GM21786 (cell line): ENCODE results near the gene PCDH9.

Experiments
- ATAC-seq: cut with Tn5 transposase; IDR thresholded peaks from one replicate; pipeline ENCODE4 v1.9.1; 2021; ENCODE audit not compliant: unreplicated experiment

The PCDH9 gene

GRCh38 chr13:67168384-67168783 lies 61.8 kb downstream of the PCDH9 start:
- ATAC-seq: no peak

DNA sequence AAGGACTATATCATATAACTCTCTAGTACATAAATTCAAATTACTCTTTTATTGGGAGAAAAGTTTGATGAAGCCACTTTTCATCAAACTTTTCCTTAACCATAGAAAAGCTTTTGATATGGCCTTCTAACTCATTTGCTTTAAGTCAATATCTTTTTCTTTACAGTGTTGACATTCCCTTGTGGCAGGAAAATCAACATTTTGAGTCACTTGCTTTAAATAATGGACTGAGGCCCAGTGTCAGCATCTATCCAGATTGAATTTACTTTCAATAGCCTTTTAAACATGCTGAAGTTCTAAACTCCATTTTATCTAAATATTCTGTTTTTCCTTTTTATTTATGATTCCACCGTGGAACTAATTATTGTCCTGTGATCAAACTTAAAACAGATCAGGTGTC lies 62.7 kb downstream of the PCDH9 start:
- ATAC-seq: no peak

- no peak for ATAC-seq
Measured at GRCh38 chr13:67161176-67161575, 69.0 kb downstream of the PCDH9 start.

DNA sequence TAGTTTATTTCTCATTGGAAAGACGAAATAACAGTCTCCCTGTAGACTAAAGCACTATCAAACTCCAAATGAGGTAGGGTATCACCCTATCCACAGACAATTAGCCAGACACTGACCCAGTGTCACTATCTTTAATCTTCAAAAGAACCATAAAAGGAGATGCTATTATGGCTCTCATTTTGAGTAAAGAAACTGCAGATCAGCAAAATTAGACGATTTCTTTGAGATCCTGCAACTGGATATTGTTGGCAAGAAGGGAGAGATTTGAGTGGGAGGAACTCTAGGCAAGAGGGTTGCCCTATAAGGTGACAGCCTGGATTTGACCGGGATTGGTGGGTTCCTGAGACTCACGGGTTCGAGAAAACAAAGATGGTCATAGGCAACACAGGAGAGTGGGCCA lies 71.2 kb downstream of the PCDH9 start:
- ATAC-seq: no peak

- ATAC-seq: no peak
Measured at GRCh38 chr13:67156723-67157060, 73.4 kb downstream of the PCDH9 start.

DNA sequence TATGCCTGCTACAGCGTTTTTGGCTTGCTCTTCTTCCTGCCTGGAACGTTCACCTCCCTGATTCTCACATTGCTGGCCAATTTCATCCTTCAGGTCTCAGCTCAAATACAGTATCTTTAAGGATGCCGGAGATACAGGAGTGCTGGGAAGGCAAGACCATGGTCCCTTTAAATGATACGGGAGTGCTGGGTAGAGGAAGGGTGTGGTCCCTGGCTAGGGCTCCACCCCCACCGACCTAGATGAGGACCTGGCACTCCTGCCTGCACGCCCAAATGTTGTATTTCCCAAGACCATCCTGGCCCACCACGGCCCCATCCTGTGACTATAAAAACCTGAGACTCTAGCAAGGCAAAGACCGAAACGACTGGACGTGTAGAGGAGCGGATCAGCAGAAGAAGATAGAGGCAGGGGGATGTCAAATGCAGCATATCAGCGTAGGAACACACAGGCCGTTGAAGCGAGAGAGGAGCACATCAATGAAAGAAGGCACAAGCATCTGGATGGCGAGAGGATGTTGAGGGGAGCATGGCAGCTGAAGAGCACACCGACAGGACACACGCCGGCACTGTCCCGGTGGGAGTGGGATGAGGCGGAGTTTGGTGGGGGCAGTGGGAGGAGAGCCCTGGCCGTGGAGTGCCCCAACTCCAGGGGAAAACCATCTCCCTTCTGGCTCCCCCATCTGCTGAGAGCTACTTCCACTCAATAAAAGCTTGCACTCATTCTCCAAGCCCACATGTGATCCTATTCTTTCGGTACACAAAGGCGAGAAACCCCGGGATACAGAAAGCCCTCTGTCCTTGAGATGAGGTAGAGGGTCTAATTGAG lies 74.0 kb downstream of the PCDH9 start:
- no peak for ATAC-seq

DNA sequence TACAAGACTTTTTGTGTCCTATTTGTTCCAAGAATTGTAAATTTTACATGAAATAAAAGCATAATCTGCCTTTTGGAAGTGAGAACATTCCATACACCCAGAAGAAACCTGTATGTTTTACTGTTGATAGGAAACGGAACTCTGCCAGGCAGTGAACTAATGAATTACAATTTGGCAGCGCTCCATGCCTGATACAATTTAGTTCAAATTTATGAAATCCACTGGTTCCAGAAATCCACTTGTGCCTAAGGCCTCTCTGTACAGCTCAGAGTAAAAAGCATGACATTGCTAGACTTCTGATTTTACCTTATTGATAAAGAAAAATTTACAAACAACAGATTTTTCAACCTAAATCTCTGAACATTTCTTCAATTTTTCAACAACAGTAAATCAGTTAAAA lies 78.1 kb downstream of the PCDH9 start:
- no peak for ATAC-seq

- ATAC-seq: no peak
Measured at GRCh38 chr13:67151652-67152051, 78.5 kb downstream of the PCDH9 start.

- no peak for ATAC-seq
Measured at GRCh38 chr13:67150608-67151007, 79.5 kb downstream of the PCDH9 start.

- no peak for ATAC-seq
Measured at GRCh38 chr13:67148161-67148571, 82.0 kb downstream of the PCDH9 start.

DNA sequence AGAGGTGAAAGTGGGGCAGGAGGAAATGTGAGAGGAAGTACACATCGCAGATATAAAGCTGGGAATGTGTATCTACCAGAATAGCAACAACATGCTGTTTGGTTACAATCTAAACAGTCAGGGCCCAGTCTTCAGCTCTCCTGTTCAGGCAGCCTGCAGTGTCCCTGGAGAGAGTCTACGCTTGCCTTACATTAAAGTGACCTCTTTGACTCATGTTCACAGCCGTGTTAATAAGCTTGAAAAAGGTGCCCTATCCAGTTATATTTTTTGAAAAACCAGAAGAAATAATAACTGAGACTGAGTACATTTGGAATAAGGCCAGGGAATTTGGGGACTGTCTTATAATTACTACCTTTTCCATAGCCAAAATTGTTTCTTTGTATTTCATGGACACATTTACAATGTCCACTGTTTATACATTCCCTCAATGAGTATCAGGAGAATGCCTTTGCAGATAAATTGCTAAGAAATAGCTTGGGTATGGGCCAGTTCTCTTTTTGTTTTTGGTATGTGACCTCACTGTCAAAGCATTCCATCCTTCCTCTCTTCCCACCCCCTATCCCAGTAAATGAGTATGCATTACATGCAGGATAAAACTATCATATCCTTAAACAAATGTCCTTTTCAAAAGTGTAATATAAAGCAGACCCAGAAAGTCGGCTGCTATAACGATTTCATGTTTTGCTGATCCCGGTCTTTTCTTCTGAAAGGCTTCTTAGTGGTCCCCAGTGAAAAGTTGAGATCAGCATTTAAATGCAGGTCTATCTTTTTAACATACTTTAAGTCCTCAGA lies 82.6 kb downstream of the PCDH9 start:
- ATAC-seq: no peak

GRCh38 chr13:67146523-67147130 lies 83.5 kb downstream of the PCDH9 start:
- no peak for ATAC-seq

GRCh38 chr13:67145950-67146349 lies 84.2 kb downstream of the PCDH9 start:
- ATAC-seq: no peak

DNA sequence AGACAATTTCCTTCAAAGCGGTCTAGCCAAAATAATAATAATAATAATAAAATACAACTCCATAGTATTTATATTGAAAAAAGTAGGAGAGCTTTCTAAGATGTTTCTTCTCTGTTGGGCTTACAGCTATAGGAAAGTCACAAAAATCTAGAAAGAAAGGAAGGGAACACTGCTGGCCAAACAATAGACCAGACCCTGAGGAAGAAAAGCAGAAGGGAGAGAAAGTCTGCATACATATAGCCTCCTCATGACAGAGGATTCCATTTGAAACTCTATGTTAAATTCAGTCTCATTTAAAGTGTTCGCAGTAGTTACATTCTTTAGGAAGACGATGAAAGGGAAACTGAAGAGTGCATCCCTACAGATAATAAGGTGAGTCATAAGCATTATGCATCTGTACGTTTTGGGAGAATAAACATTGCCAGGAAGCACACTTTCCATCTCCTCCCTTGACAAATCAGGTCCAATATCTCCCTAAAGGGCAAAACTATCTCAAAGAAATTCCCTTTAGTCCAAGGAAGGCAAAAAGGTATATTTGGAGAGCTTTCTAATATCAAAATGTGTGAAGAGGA lies 86.5 kb downstream of the PCDH9 start:
- ATAC-seq: no peak

DNA sequence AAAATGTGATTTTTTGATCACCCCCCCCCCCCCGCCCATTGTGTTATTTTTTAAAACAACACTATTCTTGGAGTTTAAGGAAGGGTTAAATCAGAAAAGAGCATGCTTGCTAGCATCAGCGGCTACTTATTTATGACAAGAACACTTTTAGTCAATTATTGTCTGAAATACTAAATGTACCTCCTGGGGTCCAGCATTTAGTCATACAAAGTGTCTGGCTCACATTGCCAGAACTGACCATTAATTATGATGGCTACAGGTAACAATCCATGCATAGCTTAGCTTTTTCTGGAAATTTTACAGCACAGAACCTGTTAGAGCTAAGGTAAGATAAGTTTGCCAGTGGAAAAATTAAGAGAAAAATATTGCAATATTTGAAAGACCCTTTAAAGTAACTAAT lies 90.1 kb downstream of the PCDH9 start:
- ATAC-seq: no peak

GRCh38 chr13:67139551-67139950 lies 90.6 kb downstream of the PCDH9 start:
- no peak for ATAC-seq

GRCh38 chr13:67138970-67139369 lies 91.2 kb downstream of the PCDH9 start:
- no peak for ATAC-seq

GRCh38 chr13:67137044-67137735 lies 92.9 kb downstream of the PCDH9 start:
- no peak for ATAC-seq

GRCh38 chr13:67136157-67136556 lies 94.0 kb downstream of the PCDH9 start:
- ATAC-seq: no peak

- no peak for ATAC-seq
Measured at GRCh38 chr13:67135356-67135755, 94.8 kb downstream of the PCDH9 start.
